HG03469 (cell line): ENCODE results near the gene INSR.
A peak's percentile ranks its signal among the peaks of the same experiment; 100 is the strongest.

ENCODE experiments used
- ATAC-seq: cut with Tn5 transposase; IDR thresholded peaks from one replicate; pipeline ENCODE4 v1.9.1; 2021; ENCODE audit warnings: mild to moderate bottlenecking, moderate library complexity, moderate number of reproducible peaks; ENCODE audit not compliant: unreplicated experiment

The INSR gene

GRCh38 chr19:7197119-7197759 is 97.0 kb downstream of the INSR start:
- peak; percentile 32 for ATAC-seq

- ATAC-seq, result no peak
Observed at GRCh38 chr19:7196763-7197118, 97.5 kb downstream of the INSR start.

- no peak for ATAC-seq
Observed at GRCh38 chr19:7195046-7195445, 99.2 kb downstream of the INSR start.

GRCh38 chr19:7194566-7194965 is 99.6 kb downstream of the INSR start:
- ATAC-seq, result no peak

- ATAC-seq, result no peak
Observed at GRCh38 chr19:7191946-7192691, 102.1 kb downstream of the INSR start.

GRCh38 chr19:7188698-7189629 is 105.2 kb downstream of the INSR start:
- ATAC-seq, result no peak

GRCh38 chr19:7187605-7188339 is 106.4 kb downstream of the INSR start:
- no peak for ATAC-seq

GRCh38 chr19:7182489-7182888 is 111.7 kb downstream of the INSR start:
- no peak for ATAC-seq

- ATAC-seq, result no peak
Observed at GRCh38 chr19:7179917-7180306, 114.3 kb downstream of the INSR start.

GRCh38 chr19:7177926-7178325 is 116.3 kb downstream of the INSR start:
- no peak for ATAC-seq

GRCh38 chr19:7176792-7177191 is 117.4 kb downstream of the INSR start:
- no peak for ATAC-seq

- ATAC-seq, result no peak
Observed at GRCh38 chr19:7172794-7173193, 121.4 kb downstream of the INSR start.

GRCh38 chr19:7170983-7171382 is 123.2 kb downstream of the INSR start:
- no peak for ATAC-seq

- ATAC-seq, result no peak
Observed at GRCh38 chr19:7168941-7169340, 125.3 kb downstream of the INSR start.

- no peak for ATAC-seq
Observed at GRCh38 chr19:7161292-7161691, 132.9 kb downstream of the INSR start.

- ATAC-seq, result no peak
Observed at GRCh38 chr19:7159105-7159933, 134.9 kb downstream of the INSR start.

- no peak for ATAC-seq
Observed at GRCh38 chr19:7153022-7153421, 141.2 kb downstream of the INSR start.

- no peak for ATAC-seq
Observed at GRCh38 chr19:7152568-7152967, 141.6 kb downstream of the INSR start.

- no peak for ATAC-seq
Observed at GRCh38 chr19:7149956-7150705, 144.1 kb downstream of the INSR start.
